Mammary epithelial cell (primary cell): ENCODE measurements around the gene DTHD1.

ENCODE experiments used
- CTCF ChIP-seq, 2 donors: IDR thresholded peaks in 1 of 2; conservative IDR thresholded peaks in 1 of 2; 2 replicates each; pipeline ENCODE4 v1.5.1; 2011 to 2012; ENCODE audit warnings: inconsistent platforms in 2 of 2, low read length in 2 of 2, mild to moderate bottlenecking in 2 of 2, control low read depth in 1 of 2, low read depth in 1 of 2; ENCODE audit not compliant: insufficient read depth in 1 of 2; ENCODE audit errors: extremely low read depth in 1 of 2
- EZH2 ChIP-seq: IDR thresholded peaks from 2 replicates; pipeline ENCODE4 v1.6.1; 2012; ENCODE audit warnings: low read length, inconsistent platforms, borderline replicate concordance

- TF ChIP-seq CTCF (conservative IDR thresholded peaks at IDR 0.05 in 1 of 2, IDR thresholded peaks at IDR 0.05 in 1 of 2; ENCODE audit: extremely low read depth in 1 of 2, insufficient read depth in 1 of 2, low read depth in 1 of 2, low read length in 2 of 2) = no peak
- no peak for TF ChIP-seq EZH2
Measured at GRCh38 chr4:36269533-36270173, 11.8 kb upstream of the DTHD1 start.
